Fibroblast of skin of right biceps (primary cell): ENCODE results near the gene IGFL4.

ENCODE experiments used
- DNase-seq: peaks from one replicate; pipeline ENCODE4 v3.0.0-alpha.2; 2013

IGFL4 gene

GRCh38 chr19:46018729-46019251, 22.0 kb downstream of the IGFL4 start:
- no peak for DNase-seq

- DNase-seq = no peak
Measured at GRCh38 chr19:46017874-46018675, 22.7 kb downstream of the IGFL4 start.

- DNase-seq = no peak
Measured at GRCh38 chr19:46017095-46017429, 23.7 kb downstream of the IGFL4 start.

- DNase-seq = peak; percentile 68
Measured at GRCh38 chr19:46016426-46017094, 24.2 kb downstream of the IGFL4 start.

- DNase-seq = no peak
Measured at GRCh38 chr19:46015687-46016425, 24.9 kb downstream of the IGFL4 start.

GRCh38 chr19:46014941-46015686, 25.7 kb downstream of the IGFL4 start:
- DNase-seq = no peak

- DNase-seq = no peak
Measured at GRCh38 chr19:46014534-46014933, 26.3 kb downstream of the IGFL4 start.

- DNase-seq = peak; percentile 66
Measured at GRCh38 chr19:46009530-46010510, 31.0 kb downstream of the IGFL4 start.

- DNase-seq = no peak
Measured at GRCh38 chr19:46006411-46006810, 34.4 kb downstream of the IGFL4 start.

- DNase-seq = no peak
Measured at GRCh38 chr19:46002678-46003275, 38.0 kb downstream of the IGFL4 start.

GRCh38 chr19:46000491-46001246, 40.1 kb downstream of the IGFL4 start:
- no peak for DNase-seq

- peak; percentile 46 for DNase-seq
Measured at GRCh38 chr19:45999653-46000121, 41.1 kb downstream of the IGFL4 start.

GRCh38 chr19:45998834-45999233, 42.0 kb downstream of the IGFL4 start:
- DNase-seq = no peak

GRCh38 chr19:45996933-45997332, 43.9 kb downstream of the IGFL4 start:
- DNase-seq = no peak

GRCh38 chr19:45995715-45996385, 45.0 kb downstream of the IGFL4 start:
- DNase-seq = peak; percentile 22

GRCh38 chr19:45994998-45995714, 45.6 kb downstream of the IGFL4 start, which contains the start of gene CCDC61:
Gene CCDC61 (plus strand): TSS chr19:45995467. CDS start chr19:46003019, 7,552 bp downstream.
- peak; percentile 100 for DNase-seq

- no peak for DNase-seq
Measured at GRCh38 chr19:45994456-45994997, 46.3 kb downstream of the IGFL4 start.

- no peak for DNase-seq
Measured at GRCh38 chr19:45990113-45990728, 50.6 kb downstream of the IGFL4 start.
